ENCODE data around the gene GALNTL6. TPM values are rescaled to one million over a fixed set of nuclear protein-coding genes. Genes with fewer than 3 reads are reported as not detected.

The GALNTL6 gene
- total and polyA plus RNA-seq, 2 donors from 2014 or later: 0.60 TPM; not detected in 1

GRCh38 chr4:172007889-172008288 is 194.7 kb downstream of the GALNTL6 start:
- Histone ChIP-seq H3K4me1 (ENCODE audit: control insufficient read depth in 2 of 3, insufficient read depth in 2 of 3, low read depth in 1 of 3, low read length in 3 of 3) (no peaks in the 10 kb centered on the region), H3K9ac (ENCODE audit: low read length in 3 of 3) (no peak overlapping the region), H3K36me3 (ENCODE audit: control insufficient read depth in 2 of 3, insufficient read depth in 3 of 3, low read length in 3 of 3) (no peaks in the 10 kb centered on the region), H3K27me3 (ENCODE audit: control insufficient read depth, insufficient read depth, low read length) (no peaks in the 10 kb centered on the region), H3K4me3 (ENCODE audit: low read length in 3 of 3) (no peak overlapping the region), H3K9me3 (ENCODE audit: control insufficient read depth in 2 of 3, insufficient read depth in 1 of 3, low read length in 3 of 3) (no peaks in the 10 kb centered on the region), H3K27ac (ENCODE audit: low read depth in 2 of 2, low read length in 2 of 2) (no peak overlapping the region)
- intact Hi-C loops (cut with DNase I): no loop called here
- no peak for TF ChIP-seq CTCF (IDR thresholded peaks at IDR 0.05; ENCODE audit: borderline replicate concordance, extremely low read depth, insufficient read depth)
- DNase-seq: no peak
- no peak for FAIRE-seq

GRCh38 chr4:172009446-172010230 is 196.4 kb downstream of the GALNTL6 start:
- H3K4me3 ChIP-seq (ENCODE audit: low read length in 3 of 3): no peak overlapping the region
- intact Hi-C loops (cut with DNase I): no loop called here
- H3K9me3 ChIP-seq (ENCODE audit: control insufficient read depth in 2 of 3, insufficient read depth in 1 of 3, low read length in 3 of 3): no peaks in the 10 kb centered on the region
- FAIRE-seq (no peak), DNase-seq (no peak)
- no peaks in the 10 kb centered on the region for H3K36me3 ChIP-seq (ENCODE audit: control insufficient read depth in 2 of 3, insufficient read depth in 3 of 3, low read length in 3 of 3)
- H3K4me1 ChIP-seq (ENCODE audit: control insufficient read depth in 2 of 3, insufficient read depth in 2 of 3, low read depth in 1 of 3, low read length in 3 of 3): no peaks in the 10 kb centered on the region
- no peaks in the 10 kb centered on the region for H3K27me3 ChIP-seq (ENCODE audit: control insufficient read depth, insufficient read depth, low read length)
- no peak for TF ChIP-seq CTCF (IDR thresholded peaks at IDR 0.05; ENCODE audit: borderline replicate concordance, extremely low read depth, insufficient read depth)
- H3K27ac ChIP-seq (ENCODE audit: low read depth in 2 of 2, low read length in 2 of 2): no peak overlapping the region
- no peak overlapping the region for H3K9ac ChIP-seq (ENCODE audit: low read length in 3 of 3)

GRCh38 chr4:172011196-172011595 is 198.0 kb downstream of the GALNTL6 start:
- no peaks in the 10 kb centered on the region for H3K27me3 ChIP-seq (ENCODE audit: control insufficient read depth, insufficient read depth, low read length)
- H3K9ac ChIP-seq (ENCODE audit: low read length in 3 of 3): no peak overlapping the region
- DNase-seq: no peak
- H3K36me3 ChIP-seq (ENCODE audit: control insufficient read depth in 2 of 3, insufficient read depth in 3 of 3, low read length in 3 of 3): no peaks in the 10 kb centered on the region
- no peak overlapping the region for H3K27ac ChIP-seq (ENCODE audit: low read depth in 2 of 2, low read length in 2 of 2)
- intact Hi-C loops (cut with DNase I): no loop called here
- TF ChIP-seq CTCF (IDR thresholded peaks at IDR 0.05; ENCODE audit: borderline replicate concordance, extremely low read depth, insufficient read depth): no peak
- FAIRE-seq: no peak
- no peak overlapping the region for H3K4me3 ChIP-seq (ENCODE audit: low read length in 3 of 3)
- H3K4me1 ChIP-seq (ENCODE audit: control insufficient read depth in 2 of 3, insufficient read depth in 2 of 3, low read depth in 1 of 3, low read length in 3 of 3): no peaks in the 10 kb centered on the region
- no peaks in the 10 kb centered on the region for H3K9me3 ChIP-seq (ENCODE audit: control insufficient read depth in 2 of 3, insufficient read depth in 1 of 3, low read length in 3 of 3)

Measured in kidney (tissue), 14 donors.